EL (cell line): ENCODE results near the gene RSPH6A.

Source experiments
- DNase-seq: peaks from one replicate; pipeline ENCODE4 v3.0.0-alpha.2; 2016

RSPH6A gene

GRCh38 chr19:45779231-45780145 is 35.6 kb downstream of the RSPH6A start:
- DNase-seq = peak; percentile 33

GRCh38 chr19:45778010-45778661 is 37.0 kb downstream of the RSPH6A start:
- DNase-seq = no peak

GRCh38 chr19:45777395-45777961 is 37.6 kb downstream of the RSPH6A start:
- DNase-seq = no peak

GRCh38 chr19:45774765-45775164 is 40.3 kb downstream of the RSPH6A start:
- DNase-seq = no peak

GRCh38 chr19:45773384-45773783 is 41.7 kb downstream of the RSPH6A start:
- DNase-seq = no peak

GRCh38 chr19:45772912-45773311 is 42.2 kb downstream of the RSPH6A start:
- DNase-seq = no peak

- DNase-seq = no peak
These were observed 42.8 kb downstream of the RSPH6A start for GRCh38 chr19:45772130-45772840.

- no peak for DNase-seq
These were observed 43.7 kb downstream of the RSPH6A start for GRCh38 chr19:45771311-45771933.

- peak; percentile 98 for DNase-seq
These were observed 44.7 kb downstream of the RSPH6A start for GRCh38 chr19:45770192-45771101.

GRCh38 chr19:45769821-45770191 is 45.3 kb downstream of the RSPH6A start:
- DNase-seq = no peak

GRCh38 chr19:45768984-45769782 is 45.9 kb downstream of the RSPH6A start, which contains the start of gene SIX5:
Gene SIX5, minus strand, starts transcription at chr19:45769252. Its CDS starts 408 bp downstream, at chr19:45768844.
- DNase-seq = peak; percentile 98

- peak; percentile 55 for DNase-seq
These were observed 46.5 kb downstream of the RSPH6A start for GRCh38 chr19:45768655-45768983.

- peak; percentile 68 for DNase-seq
These were observed 47.0 kb downstream of the RSPH6A start for GRCh38 chr19:45767881-45768654.

- peak; percentile 86 for DNase-seq
These were observed 47.7 kb downstream of the RSPH6A start for GRCh38 chr19:45767410-45767880.

- DNase-seq = peak; percentile 41
These were observed 48.2 kb downstream of the RSPH6A start for GRCh38 chr19:45766869-45767346.

GRCh38 chr19:45766296-45766868 is 48.7 kb downstream of the RSPH6A start:
- no peak for DNase-seq

GRCh38 chr19:45765702-45766295 is 49.3 kb downstream of the RSPH6A start:
- DNase-seq = no peak

- DNase-seq = no peak
These were observed 50.0 kb downstream of the RSPH6A start for GRCh38 chr19:45764945-45765701.
